K562 (cell line): Measurements from ENCODE around the gene AMZ1. TPM values are rescaled to one million over a fixed set of nuclear protein-coding genes. Genes with fewer than 3 reads are reported as not detected.
"Not testable (repeated sequence)": the region's sequence is repeated elsewhere in the genome, so short reads cannot be mapped to it uniquely, and the experiment has no call there.

ENCODE experiments used
- ATF4 ChIP-seq: fragments of 450-650 bp; formaldehyde crosslinking; IDR thresholded peaks from 2 replicates; pipeline ENCODE4 v1.4.0; 2022; ENCODE audit warnings: mild to moderate bottlenecking, moderate library complexity
- BACH1 ChIP-seq: fragments of 200-800 bp; sonication (Bioruptor generic); IDR thresholded peaks from 2 replicates; pipeline ENCODE4 v1.6.1; 2016; ENCODE audit warnings: missing genetic modification characterization, missing compliant biosample characterization
- CEBPB ChIP-seq: fragments of 450-650 bp; IDR thresholded peaks from 2 replicates; pipeline ENCODE4 v1.6.1; 2016; ENCODE audit warnings: missing genetic modification characterization, missing compliant biosample characterization
- EP400 ChIP-seq: fragments of 450-650 bp; IDR thresholded peaks from 2 replicates; pipeline ENCODE4 v1.6.1; 2017; ENCODE audit warnings: antibody characterized with exemption, mild to moderate bottlenecking, moderate library complexity
- JUN ChIP-seq, 2 experiments: sonication (generic) in 1 of 2; formaldehyde crosslinking in 1 of 2; IDR thresholded peaks; 2 replicates each; pipeline versions ENCODE4 v1.6.1 to v1.8.0; 2012 to 2022; ENCODE audit warnings: borderline replicate concordance in 2 of 2, mild to moderate bottlenecking in 2 of 2, improper control_type of control experiment in 1 of 2, low read depth in 1 of 2, low read length in 1 of 2, missing genetic modification reagents in 1 of 2
- JUND ChIP-seq, 2 experiments: IDR thresholded peaks; 2 replicates in 1 of 2; 3 replicates in 1 of 2; pipeline ENCODE4 v1.6.1; 2011; ENCODE audit warnings: borderline replicate concordance in 2 of 2, low read depth in 2 of 2, low read length in 2 of 2, improper control_type of control experiment in 1 of 2, missing biosample characterization in 1 of 2, missing genetic modification characterization in 1 of 2, missing genetic modification reagents in 1 of 2
- TRIM24 ChIP-seq, 2 experiments: fragments of 450-650 bp; IDR thresholded peaks; 2 replicates each; pipeline ENCODE4 v1.6.1; 2016
- ZNF592 ChIP-seq: fragments of 450-650 bp; IDR thresholded peaks from 2 replicates; pipeline ENCODE4 v1.6.1; 2017; ENCODE audit warnings: antibody characterized with exemption, mild to moderate bottlenecking
- polyA plus RNA-seq, 8 experiments: library from polyadenylated mRNA; depleted of rRNA in 4 of 8; stranded (reverse) in 5 of 8; unstranded in 3 of 8; fragments of >200 nt; fragmentation: Nextera tagmentation in 2 of 8; fragmentation: Illumina TruSeq in 1 of 8; extraction: Ambion mirVana in 2 of 8; extraction: Trizol in 1 of 8; gene quantifications; 2 replicates each; pipeline versions ENCODE4 v1.2.1 to v1.2.3, GENCODE V29; 2011 to 2014; ENCODE audit warnings: inconsistent platforms in 1 of 8, missing spikeins in 1 of 8
- total RNA-seq, 7 experiments: library from RNA; depleted of rRNA in 6 of 7; stranded (reverse); fragments of >200 nt in 6 of 7; fragmentation: Illumina TruSeq in 2 of 7; extraction: Trizol in 2 of 7; gene quantifications; 2 replicates each; pipeline versions ENCODE4 v1.2.1 to v1.2.3, GENCODE V29; 2011 to 2021; ENCODE audit warnings: low replicate concordance in 1 of 7

Gene AMZ1
- total and polyA plus RNA-seq, 9 of the 15 experiments (the other 6 are each of a cell fraction or from before 2014, with no cell fraction given): not detected

- TF ChIP-seq ZNF592 (peak; percentile 78), CEBPB (tag) (peak; percentile 76), BACH1 (tag) (peak; percentile 78; the same call in 1 of the 2 replicates), EP400 (peak; percentile 77), TRIM24 (IDR thresholded peaks at IDR 0.05) (peak in 1 of 2 experiments; percentile 61; a peak in 1 of 4 replicates), JUN (IDR thresholded peaks at IDR 0.05; ENCODE audit: borderline replicate concordance, low read depth, low read length) (0 out of 2 replicates have a peak, but pooled peaks have one; percentile 30), JUND (IDR thresholded peaks at IDR 0.05; ENCODE audit: borderline replicate concordance, low read depth, low read length) (peak; percentile 52), ATF4 (CRISPR knock-in tag) (peak; percentile 58; the same call in 1 of the 2 replicates)
- not testable (repeated sequence) for TF ChIP-seq JUN (CRISPR knock-in tag; IDR thresholded peaks at IDR 0.05; ENCODE audit: borderline replicate concordance); JUND (tag; IDR thresholded peaks at IDR 0.05; ENCODE audit: borderline replicate concordance, low read depth, low read length)
- TF ChIP-seq, all 486 proteins: peak for 33; not testable (repeated sequence) for 453
Measured at GRCh38 chr7:2693420-2694121, 5.6 kb downstream of the AMZ1 start (continued).
